Stimulated activated CD4-positive, alpha-beta T cell treated with anti-CD3 and anti-CD28 coated beads, Interleukin-12 subunit alpha, Interleukin-12 subunit beta, amount 100 ng/mL, for 24 hours (primary cell): ENCODE results near the gene TSTD2.
"Not testable (repeated sequence)": the region's sequence is repeated elsewhere in the genome, so short reads cannot be mapped to it uniquely, and the experiment has no call there.

Experiments
- DNase-seq, 2 experiments: peaks; one replicate each; pipeline ENCODE4 v3.0.0-alpha.2; 2020; ENCODE audit warnings: low read depth in 2 of 2

TSTD2 gene

DNA sequence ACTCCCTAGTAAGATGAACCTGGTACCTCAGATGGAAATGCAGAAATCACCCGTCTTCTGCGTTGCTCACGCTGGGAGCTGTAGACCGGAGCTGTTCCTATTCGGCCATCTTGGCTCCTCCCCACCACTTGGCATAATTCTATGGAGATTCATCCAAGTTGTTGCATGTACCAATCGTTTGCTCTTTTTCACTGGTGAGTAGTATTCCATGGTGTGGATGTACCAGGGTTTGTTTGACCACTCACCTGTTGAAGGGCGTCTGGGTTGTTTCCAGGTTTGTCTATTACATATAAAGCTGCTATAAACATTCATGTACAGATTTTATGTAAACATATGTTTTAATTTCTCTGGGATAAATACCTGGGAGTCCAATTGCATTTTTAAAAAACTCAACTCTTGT, 46.3 kb downstream of the TSTD2 start:
- not testable (repeated sequence) for DNase-seq

DNA sequence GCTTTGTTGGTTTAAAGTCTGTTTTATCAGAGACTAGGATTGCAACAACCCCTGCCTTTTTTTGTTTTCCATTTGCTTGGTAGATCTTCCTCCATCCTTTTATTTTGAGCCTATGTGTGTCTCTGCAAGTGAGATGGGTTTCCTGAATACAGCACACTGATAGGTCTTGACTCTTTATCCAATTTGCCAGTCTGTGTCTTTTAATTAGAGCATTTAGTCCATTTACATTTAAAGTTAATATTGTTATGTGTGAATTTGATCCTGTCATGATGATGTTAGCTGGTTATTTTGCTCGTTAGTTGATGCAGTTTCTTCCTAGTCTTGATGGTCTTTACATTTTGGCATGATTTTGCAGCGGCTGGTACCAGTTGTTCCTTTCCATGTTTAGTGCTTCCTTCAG, 48.4 kb downstream of the TSTD2 start:
- not testable (repeated sequence) for DNase-seq

DNA sequence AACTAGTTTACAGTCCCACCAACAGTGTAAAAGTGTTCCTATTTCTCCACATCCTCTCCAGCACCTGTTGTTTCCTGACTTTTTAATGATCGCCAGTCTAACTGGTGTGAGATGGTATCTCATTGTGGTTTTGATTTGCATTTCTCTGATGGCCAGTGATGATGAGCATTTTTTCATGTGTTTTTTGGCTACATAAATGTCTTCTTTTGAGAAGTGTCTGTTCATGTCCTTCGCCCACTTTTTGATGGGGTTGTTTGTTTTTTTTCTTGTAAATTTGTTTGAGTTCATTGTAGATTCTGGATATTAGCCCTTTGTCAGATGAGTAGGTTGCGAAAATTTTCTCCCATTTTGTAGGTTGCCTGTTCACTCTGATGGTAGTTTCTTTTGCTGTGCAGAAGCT, 51.6 kb downstream of the TSTD2 start:
- not testable (repeated sequence) for DNase-seq

DNA sequence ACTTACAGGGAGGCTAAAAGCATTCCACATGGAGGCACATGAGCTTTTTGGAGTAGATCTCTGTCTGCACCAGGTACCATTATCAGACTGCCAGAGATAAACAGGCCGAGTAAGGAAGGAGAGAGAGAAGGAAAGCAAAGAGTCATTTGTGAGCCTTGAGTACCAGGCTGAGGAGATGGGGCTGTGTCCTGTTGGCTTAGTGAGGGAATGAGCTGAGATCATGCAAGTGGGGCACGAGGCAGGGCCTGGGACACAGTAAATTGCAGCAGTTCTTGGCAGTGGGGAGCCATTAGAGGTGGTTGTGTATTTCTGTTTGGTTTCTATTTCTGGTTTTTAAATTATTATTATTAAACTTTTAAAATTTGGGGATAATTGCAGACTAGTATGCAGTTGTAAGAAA, 53.3 kb downstream of the TSTD2 start:
- no peak for DNase-seq

DNA sequence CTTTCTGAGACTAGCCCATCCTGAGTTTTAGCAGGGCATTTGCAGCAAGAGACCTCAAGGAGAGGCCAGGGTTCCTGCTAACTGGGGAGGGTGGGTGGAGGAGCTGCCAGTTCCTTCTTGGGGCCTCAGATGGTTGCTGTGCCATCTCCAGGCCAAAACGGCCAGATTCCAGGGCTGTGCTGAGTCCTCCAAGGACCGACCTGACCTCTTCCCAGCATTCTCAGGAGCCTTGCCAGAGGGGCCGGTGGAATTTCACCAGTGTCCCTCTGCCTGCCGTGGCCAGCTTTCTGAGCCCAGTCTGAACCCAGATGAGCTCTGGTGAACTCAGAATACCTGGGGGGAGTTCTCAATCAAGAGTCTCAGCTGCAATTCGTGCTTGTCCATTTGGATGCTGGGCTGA, 54.3 kb downstream of the TSTD2 start:
- DNase-seq, result no peak

DNA sequence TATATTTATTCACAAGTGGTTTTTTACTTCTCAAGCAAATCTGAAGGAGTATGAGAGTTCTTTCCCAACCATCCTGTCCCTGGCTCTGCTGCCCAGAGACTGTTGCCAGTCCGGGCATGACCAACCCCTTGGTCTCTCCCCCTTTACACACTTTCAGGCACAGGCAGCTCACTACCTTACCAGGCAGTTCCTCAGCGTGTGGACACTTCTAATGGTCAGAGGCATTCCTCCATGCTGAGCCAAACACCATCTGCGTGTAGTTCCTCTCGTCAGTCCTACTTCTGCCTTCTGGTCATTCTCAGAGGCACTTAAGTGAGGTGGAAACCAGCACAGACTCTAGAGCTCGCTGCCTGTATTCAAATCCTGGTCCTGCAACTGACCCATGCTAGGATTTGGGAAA, 56.1 kb downstream of the TSTD2 start:
- DNase-seq, result no peak

DNA sequence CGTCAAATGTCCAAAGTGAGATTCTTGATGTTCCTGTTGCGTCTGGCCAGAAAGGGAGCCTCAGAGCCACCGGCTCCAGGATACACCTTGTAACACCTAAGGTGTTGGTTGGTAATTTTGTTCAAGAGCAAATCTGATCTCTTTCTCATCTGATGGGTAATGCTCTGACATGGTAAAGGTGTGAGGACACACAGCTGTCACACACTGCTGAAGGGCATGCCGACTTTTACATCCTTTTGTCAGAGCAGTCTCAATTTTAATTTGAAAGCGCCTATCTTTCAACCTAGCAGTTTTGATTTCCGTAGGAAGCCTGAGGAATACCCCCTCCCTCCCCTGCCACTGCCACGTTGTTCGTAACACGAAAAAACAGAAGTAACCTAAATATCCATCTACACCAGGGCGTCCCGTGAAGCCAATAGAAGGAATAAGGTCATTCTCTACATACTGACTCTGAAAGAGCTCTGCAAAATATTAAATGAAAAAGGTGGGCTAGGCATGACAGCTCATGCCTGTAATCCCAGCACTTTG, 57.4 kb downstream of the TSTD2 start:
- no peak for DNase-seq

DNA sequence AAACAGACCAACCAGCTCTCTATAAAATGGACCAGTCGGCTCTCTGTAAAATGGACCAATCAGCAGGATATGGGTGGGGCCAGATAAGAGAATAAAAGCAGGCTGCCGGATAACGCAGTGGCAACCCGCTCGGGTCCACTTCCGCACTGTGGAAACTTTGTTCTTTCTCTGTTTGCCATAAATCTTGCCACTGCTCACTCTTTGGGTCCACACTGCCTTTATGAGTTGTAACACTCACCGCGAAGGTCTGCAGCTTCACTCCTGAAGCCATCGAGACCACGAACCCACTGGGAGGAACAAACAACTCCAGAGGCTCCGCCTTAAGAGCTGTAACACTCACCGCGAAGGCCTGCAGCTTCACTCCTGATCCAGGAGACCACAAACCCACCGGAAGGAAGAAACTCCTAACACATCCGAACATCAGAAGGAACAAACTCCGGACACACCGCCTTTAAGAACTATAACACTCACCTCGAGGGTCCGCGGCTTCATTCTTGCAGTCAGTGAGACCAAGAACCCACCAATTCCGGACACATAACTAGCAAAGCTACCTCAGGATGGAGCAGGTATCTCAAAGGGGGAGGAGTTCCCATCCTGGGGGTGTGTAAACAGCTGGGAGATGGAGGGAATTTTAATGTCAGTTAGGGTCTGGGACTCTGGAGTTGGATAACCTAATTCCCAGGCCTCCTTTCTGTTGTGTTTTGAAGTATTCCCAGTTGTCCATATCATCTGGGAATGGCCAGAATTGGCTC, 58.1 kb downstream of the TSTD2 start:
- DNase-seq, result peak in 1 of 2 experiments; percentile 11

DNA sequence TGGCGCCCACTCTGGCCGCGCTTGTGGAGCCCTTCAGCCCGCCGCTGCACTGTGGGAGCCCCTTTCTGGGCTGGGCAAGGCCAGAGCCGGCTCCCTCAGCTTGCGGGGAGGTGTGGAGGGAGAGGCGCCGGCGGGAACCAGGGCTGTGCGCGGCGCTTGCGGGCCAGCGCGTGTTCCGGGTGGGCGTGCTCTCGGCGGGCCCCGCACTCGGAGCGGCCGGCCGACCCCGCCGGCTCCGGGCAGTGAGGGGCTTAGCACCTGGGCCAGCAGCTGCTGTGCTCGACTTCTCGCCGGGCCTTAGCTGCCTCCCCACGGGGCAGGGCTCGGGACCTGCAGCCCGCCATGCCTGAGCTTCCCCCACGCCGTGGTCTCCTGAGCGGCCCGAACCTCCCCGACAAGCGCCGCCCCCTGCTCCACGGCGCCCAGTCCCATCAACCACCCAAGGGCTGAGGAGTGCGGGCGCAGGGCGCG, 59.0 kb downstream of the TSTD2 start:
- not testable (repeated sequence) for DNase-seq

DNA sequence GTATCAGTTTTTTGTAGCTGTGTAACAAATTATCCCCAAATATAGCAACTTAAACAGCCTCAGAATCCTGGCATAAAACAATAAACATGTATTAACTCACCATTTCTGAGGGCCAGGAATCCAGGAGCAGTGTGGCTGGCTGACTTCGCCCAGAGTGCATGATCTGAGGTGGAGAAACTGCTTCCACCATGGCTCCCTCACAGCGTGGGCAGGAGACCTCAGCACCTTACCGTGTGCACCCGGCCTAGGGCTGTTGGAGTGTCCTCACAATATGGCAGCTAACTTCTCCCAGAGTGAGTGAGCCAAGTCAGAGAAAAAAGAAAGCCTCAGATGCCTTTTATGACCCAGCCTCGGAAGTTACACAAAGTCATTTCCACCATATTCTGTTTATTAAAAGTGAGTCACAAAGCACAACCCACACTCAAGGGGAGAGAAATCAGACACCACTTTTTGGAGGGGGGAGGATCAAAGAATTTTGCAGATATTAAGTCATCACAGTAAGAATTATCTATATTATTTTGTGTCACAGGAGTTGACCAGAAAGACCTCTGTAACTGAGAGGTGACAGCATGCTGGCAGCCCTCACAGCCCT, 59.6 kb downstream of the TSTD2 start:
- DNase-seq, result no peak

DNA sequence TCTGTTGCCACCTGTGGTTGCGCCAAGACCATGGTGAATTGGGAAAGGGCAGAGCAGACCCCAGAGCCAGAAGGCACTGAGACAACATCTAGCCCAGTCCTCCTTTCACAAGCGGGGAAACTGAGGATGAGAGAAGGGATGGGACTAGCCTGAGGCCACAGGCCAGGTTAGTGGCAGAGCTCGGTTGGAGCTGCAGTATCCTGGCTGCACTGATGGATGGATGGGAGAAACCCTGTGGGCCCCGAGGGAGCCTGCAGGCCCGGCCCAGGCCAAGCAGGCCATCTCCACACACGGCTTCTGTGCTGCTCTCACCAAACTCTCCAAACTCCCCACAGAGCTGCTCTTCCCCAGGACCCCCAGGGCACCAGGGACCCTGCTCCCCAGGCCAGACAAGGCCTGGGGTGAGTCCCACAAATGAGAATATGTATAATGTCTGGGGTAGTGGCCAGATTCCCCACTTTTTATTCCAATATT, 60.2 kb downstream of the TSTD2 start:
- no peak for DNase-seq

DNA sequence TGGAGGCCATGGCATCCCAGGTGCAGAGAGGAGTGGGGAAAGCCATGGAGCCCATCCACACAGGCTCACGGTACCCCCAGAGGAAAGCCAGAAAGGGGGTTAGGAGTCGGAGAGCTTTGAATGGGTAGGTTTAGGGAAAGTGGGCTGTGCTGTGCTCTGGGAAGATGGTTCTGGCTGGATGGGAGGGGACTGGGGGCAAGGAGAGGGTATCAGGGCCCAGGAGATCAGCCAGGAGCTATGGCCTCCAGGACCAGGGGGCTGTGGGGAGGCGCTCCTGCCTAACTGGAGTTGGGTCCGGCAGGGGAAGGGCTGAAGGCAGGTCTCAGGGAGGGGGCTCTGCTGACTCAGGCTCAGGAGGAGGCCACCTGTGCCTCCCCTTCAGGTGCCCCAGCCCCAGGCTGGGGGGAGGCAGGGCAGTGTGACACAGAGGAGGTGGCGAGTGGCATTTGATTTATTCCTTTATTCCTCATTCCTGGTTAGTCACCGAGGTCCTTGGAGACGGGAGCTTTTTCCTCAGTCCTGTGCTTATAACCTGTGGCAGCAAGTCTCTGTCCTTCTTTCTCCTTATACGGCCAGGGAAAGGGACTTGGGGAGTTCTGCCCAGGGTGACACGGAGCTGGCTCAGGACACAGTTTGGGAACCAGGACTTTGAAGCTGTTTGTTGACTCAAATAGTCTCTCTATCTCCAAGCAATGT, 60.8 kb downstream of the TSTD2 start:
- DNase-seq, result no peak

DNA sequence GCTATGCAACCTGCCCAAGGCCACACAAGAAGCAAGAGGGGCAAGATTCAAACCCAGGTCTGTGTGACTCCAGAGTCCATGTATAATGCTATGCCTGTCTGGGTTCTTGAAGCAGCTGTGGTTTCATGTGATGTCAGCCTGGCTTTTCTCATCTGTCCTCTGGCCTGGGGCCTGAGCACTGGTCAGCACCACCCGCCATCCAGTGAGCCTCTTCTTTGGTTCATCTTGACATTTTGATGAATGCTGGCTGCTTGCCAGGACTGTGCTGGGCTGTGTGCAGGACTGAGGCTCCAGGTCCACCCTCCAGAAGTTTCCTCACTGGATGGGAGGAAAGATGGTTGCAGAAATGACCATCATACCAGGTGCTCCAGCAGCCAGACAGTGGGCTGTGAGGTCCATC, 61.5 kb downstream of the TSTD2 start:
- DNase-seq, result no peak

DNA sequence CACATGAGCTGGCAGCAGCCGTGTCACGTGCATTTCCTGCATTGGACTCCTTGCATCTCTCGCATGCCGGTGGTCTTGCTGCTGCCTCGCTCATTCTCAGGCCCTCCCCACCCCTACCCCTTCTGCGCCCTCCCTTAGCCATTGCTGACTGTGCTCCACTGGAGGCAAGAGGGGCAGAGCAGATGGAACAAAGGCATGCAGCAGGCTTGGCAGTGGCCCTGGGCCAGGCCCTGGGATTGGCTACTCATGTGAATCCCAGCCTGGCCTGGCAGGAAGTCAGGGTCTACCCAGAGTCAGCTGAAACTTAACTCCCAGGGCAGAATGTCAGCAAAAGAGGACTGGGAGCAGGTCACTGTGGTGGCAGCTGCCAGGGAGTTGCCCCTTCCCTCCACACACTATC, 62.3 kb downstream of the TSTD2 start:
- no peak for DNase-seq

DNA sequence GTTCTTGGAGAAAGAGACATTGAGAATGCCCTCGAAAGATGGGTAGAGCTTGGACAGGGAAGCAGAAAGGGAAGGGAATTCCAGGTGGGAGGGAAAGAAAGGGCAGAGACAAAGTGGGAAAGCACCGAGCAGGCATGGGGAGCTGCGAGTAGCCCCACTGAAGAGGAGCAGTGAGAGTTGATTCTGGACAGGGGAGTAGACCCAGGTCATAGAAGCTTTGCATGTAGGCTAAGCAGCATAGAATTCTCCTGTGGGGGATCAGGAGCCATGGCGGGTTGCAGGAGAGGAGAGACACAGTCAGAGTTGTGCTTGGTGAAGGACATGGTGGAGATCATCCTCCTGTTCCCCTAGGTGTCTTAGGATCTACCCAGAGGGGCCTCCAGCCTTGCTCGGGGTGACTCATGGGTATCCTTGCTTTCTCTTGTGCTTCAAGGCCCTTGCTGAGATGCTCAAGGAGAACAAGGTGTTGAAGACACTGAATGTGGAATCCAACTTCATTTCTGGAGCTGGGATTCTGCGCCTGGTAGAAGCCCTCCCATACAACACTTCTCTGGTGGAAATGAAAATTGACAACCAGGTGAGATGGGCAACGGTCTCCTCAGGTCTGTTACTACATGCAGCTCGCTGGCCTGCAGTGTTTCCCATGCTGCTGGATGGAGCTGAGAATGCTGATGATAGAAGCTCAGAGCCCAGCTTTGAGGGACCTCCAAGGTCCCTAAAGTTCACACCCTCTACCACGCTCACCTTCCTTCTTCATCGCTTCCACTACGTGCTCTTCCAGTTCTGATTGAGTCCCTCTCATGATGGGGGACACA, 64.5 kb downstream of the TSTD2 start:
- DNase-seq, result no peak

DNA sequence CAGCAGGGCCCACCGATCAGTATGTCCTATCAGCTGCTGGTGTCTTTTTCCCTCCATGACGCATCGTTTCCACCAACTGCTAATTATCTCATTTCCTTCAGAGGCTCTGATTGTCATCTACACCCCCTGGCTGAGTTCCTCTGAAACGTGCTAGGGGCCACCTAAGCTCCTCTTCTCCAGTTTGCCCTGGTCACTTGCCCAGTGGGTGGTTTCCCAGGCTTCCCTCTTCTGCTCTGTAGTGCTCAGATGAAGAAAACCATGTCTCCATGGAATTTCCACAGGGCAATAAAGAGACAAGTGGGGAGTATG, 65.3 kb downstream of the TSTD2 start:
- DNase-seq, result no peak

DNA sequence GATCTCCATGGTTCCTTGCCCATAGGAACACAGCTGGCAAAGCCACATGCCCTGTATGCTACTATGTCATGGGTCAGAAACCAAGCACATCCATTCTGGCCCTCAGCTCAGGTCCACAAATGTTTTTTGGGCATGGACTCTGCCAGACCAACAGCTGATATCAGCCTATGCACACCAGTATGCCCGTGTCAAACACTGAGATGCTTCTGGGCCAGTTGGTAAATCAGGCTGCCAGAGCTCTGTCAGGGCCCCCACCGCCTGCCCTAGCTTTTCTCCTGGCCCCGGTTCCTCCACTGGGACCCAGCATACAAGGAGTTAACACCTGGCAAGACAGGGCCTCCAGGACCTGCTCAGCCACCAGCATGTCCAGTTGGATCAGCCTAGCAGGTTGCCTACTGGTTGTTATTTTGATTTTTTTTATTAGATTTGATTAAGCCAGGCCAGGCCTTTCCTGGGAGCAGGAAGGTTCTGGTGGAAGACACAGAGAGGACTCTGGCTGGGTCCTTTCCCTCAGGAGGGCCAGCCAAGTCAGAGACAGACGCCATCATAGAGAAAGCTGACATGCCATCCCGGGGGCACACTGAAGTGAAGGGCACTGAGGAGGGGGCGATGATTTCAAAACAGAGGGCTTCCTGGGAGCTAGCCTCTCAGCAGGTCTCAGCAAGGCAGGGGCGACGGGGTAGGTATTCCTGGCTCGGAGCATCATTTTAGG, 65.8 kb downstream of the TSTD2 start:
- no peak for DNase-seq

DNA sequence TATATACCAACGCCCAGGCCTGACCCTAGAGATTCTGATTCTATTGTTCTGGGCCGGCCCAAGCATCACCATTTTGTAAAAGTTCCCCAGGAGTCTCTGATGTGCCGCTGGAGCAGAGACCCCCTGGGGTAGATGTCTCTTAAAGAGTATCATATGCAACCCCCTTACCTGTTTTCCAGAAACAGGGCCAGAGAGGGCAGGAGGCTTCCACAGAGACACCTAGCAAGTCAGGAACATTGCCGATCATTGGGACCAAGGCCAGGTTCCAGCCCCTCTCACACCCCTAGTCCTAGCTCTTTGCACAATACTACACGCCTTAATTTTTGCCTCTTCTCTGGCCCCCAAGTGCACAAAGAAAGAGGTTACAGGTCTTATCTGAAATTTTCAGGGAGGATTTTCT, 67.9 kb downstream of the TSTD2 start:
- DNase-seq, result no peak

DNA sequence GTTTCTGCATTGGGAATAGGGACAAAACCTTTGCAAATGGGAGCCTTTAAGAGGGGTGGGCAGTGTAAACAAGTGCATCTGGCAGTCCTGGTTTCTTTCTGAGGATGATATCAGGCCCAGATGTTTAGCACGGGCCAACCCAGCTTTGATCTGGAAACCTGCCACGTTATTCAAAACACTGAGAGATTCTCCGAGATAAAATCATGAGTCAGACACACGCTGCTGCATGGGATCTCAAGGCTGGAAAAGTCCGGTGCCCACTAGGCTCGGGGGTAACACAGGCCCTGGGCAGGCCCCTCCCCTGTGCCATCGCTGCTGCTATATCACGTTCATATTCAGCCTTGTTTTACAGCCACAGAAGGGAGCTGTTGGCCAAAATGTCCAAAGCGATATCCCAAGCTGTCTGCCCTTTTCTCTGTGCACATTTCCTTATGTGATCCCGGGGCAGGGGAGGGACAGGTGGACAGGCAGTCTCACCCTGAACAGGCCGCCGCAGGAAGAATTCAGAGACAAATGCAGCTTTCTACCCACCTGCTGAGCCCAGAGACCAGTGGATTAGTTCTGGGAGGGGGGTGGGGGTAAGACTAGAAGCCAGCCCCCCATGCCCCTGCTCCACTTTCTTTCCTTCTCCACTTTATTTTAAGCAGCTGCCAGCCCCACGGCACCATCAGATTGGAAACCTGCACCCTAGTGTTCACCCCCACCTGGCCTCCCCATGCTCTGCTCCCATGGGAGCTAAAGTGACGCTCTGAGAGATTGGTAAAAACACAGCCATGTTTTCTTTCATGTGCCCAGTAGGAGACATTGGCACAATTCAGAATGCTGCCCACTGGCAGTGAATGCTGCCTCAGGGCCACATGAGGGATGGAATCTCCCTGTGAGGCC, 68.6 kb downstream of the TSTD2 start:
- DNase-seq, result no peak

DNA sequence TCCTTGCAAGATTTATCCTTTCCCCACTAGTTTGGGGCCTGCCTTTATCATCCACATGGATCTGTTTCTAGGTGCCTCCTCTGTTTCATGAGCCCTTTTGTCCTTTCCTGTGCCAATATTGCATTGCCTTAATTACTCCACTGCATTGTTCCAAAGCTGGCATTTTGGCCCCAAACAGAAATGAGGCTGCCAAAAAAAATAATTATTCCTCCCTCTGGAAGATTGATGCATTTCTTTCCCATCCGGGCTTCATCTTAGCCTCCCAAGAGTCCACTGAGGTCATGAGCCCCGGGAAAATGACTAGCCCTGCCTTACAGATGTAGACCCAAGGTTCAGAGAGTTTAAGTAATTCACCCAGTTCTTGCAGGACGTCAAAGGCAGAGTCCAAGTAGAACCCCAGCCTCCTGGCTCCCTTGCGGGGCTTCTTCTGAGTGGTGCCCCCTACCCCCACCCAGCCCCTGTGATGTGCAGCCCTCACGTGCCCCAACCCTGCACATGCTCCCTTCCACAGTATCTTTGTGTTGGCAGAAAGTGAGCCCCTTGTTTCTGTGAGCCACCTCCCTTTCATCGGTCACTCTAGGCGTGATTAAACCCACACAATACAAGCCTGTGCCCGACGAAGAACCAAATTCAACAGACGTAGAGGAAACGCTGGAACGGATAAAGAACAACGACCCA, 69.6 kb downstream of the TSTD2 start:
- no peak for DNase-seq
